Fibroblast of lung (primary cell): ENCODE data around the gene NME7. TPM values are rescaled to one million over a fixed set of nuclear protein-coding genes. Genes with fewer than 3 reads are reported as not detected.

Source experiments
- DNase-seq, 2 donors: peaks; one replicate each; pipeline versions ENCODE4 v3.0.0 to v3.0.0-alpha.2; 2010; ENCODE audit warnings: low read depth in 2 of 2
- H2AFZ ChIP-seq: 2 replicates; pipeline ENCODE4 v1.5.1; 2012; ENCODE audit warnings: low read length, control low read depth, inconsistent platforms
- H3K27ac ChIP-seq: 2 replicates; pipeline ENCODE4 v1.5.1; 2011; ENCODE audit warnings: low read length, control low read depth; ENCODE audit not compliant: insufficient read depth
- H3K27me3 ChIP-seq: 2 replicates; pipeline ENCODE4 v1.5.1; 2011; ENCODE audit warnings: mild to moderate bottlenecking, low read length; ENCODE audit not compliant: control insufficient read depth, insufficient read depth
- H3K36me3 ChIP-seq: 2 replicates; pipeline ENCODE4 v1.5.1; 2011; ENCODE audit warnings: low read length; ENCODE audit not compliant: control insufficient read depth, insufficient read depth
- H3K4me1 ChIP-seq: 2 replicates; pipeline ENCODE4 v1.5.1; 2011; ENCODE audit warnings: low read length; ENCODE audit not compliant: control insufficient read depth, insufficient read depth; ENCODE audit errors: extremely low read depth
- H3K4me2 ChIP-seq: 2 replicates; pipeline ENCODE4 v1.5.1; 2011; ENCODE audit warnings: low read length, control low read depth; ENCODE audit not compliant: insufficient read depth; ENCODE audit errors: extremely low read depth
- H3K4me3 ChIP-seq, 4 experiments: fragments of 200-600 bp in 1 of 4; sonication (generic) in 1 of 4; replicated peaks in 1 of 4; 2 replicates each; pipeline ENCODE4 v1.5.1; 2011 to 2016; ENCODE audit warnings: low read length in 4 of 4, low read depth in 3 of 4, mild to moderate bottlenecking in 3 of 4, control low read depth in 2 of 4, inconsistent platforms in 1 of 4, mixed read lengths in 1 of 4; ENCODE audit not compliant: insufficient read depth in 1 of 4; ENCODE audit errors: control extremely low read depth in 1 of 4
- H3K79me2 ChIP-seq: 2 replicates; pipeline ENCODE4 v1.5.1; 2012; ENCODE audit warnings: mild to moderate bottlenecking, low read length, inconsistent platforms; ENCODE audit not compliant: control insufficient read depth, insufficient read depth
- H3K9ac ChIP-seq: 2 replicates; pipeline ENCODE4 v1.5.1; 2011; ENCODE audit warnings: mild to moderate bottlenecking, low read length, control low read depth; ENCODE audit not compliant: insufficient read depth
- H3K9me3 ChIP-seq: 2 replicates; pipeline ENCODE4 v1.5.1; 2012; ENCODE audit warnings: low read depth, low read length; ENCODE audit not compliant: control insufficient read depth, insufficient read depth
- H4K20me1 ChIP-seq: 2 replicates; pipeline ENCODE4 v1.5.1; 2011; ENCODE audit warnings: low read length; ENCODE audit not compliant: control insufficient read depth, insufficient read depth; ENCODE audit errors: extremely low read depth
- CTCF ChIP-seq, 2 donors: IDR thresholded peaks in 1 of 2; conservative IDR thresholded peaks in 1 of 2; 1 replicate in 1 of 2; 2 replicates in 1 of 2; pipeline ENCODE4 v1.5.1; 2011 to 2012; ENCODE audit warnings: low read length in 2 of 2, control low read depth in 1 of 2, inconsistent platforms in 1 of 2, low read depth in 1 of 2, mild to moderate bottlenecking in 1 of 2
- EZH2 ChIP-seq: IDR thresholded peaks from 2 replicates; pipeline ENCODE4 v1.5.1; 2012; ENCODE audit warnings: low read length, control low read depth, mild to moderate bottlenecking; ENCODE audit errors: missing control alignments
- polyA plus RNA-seq, 2 donors: library from polyadenylated mRNA; depleted of rRNA in 1 of 2; stranded (reverse) in 1 of 2; unstranded in 1 of 2; fragments of >200 nt; gene quantifications; 2 replicates each; pipeline ENCODE4 v1.2.1, GENCODE V29; 2011 to 2012; ENCODE audit warnings: missing spikeins in 1 of 2
- total RNA-seq: library from RNA; depleted of rRNA; stranded (reverse); fragments of >200 nt; gene quantifications from 2 replicates; pipeline ENCODE4 v1.2.1, GENCODE V29; 2014

NME7 gene
- total and polyA plus RNA-seq, 2 donors (not counting 1 experiment from before 2014, with no cell fraction given) = 21.0 to 30.8 TPM

- Histone ChIP-seq H2AFZ (no peak overlapping the region), H3K27ac (no peak overlapping the region), H3K79me2 (peaks cover 34% of the 10 kb centered on the region), H3K9me3 (no peaks in the 10 kb centered on the region), H3K9ac (no peak overlapping the region), H3K4me2 (no peak overlapping the region), H3K4me3 (no peak overlapping the region), H3K27me3 (no peaks in the 10 kb centered on the region), H3K4me1 (peaks cover 19% of the 10 kb centered on the region), H3K36me3 (no peaks in the 10 kb centered on the region), H4K20me1 (no peaks in the 10 kb centered on the region)
- no peak for DNase-seq
- TF ChIP-seq CTCF (conservative IDR thresholded peaks at IDR 0.05 in 1 of 2, IDR thresholded peaks at IDR 0.05 in 1 of 2; ENCODE audit: low read depth in 1 of 2, low read length in 2 of 2) (no peak), EZH2 (no peak)
Observed at GRCh38 chr1:169105087-169105433, 262.5 kb downstream of the NME7 start.

GRCh38 chr1:169103480-169103893 lies 264.1 kb downstream of the NME7 start:
- H3K4me3 ChIP-seq = no peak overlapping the region
- H3K79me2 ChIP-seq = peaks cover 19% of the 10 kb centered on the region
- DNase-seq = no peak
- no peaks in the 10 kb centered on the region for H3K27me3 ChIP-seq
- no peak overlapping the region for H3K9ac ChIP-seq
- H2AFZ ChIP-seq = no peak overlapping the region
- no peak for TF ChIP-seq CTCF (conservative IDR thresholded peaks at IDR 0.05 in 1 of 2, IDR thresholded peaks at IDR 0.05 in 1 of 2; ENCODE audit: low read depth in 1 of 2, low read length in 2 of 2)
- no peak overlapping the region for H3K27ac ChIP-seq
- no peaks in the 10 kb centered on the region for H3K36me3 ChIP-seq
- no peaks in the 10 kb centered on the region for H3K9me3 ChIP-seq
- peaks cover 9% of the 10 kb centered on the region for H3K4me1 ChIP-seq
- H3K4me2 ChIP-seq = no peak overlapping the region
- no peaks in the 10 kb centered on the region for H4K20me1 ChIP-seq

DNA sequence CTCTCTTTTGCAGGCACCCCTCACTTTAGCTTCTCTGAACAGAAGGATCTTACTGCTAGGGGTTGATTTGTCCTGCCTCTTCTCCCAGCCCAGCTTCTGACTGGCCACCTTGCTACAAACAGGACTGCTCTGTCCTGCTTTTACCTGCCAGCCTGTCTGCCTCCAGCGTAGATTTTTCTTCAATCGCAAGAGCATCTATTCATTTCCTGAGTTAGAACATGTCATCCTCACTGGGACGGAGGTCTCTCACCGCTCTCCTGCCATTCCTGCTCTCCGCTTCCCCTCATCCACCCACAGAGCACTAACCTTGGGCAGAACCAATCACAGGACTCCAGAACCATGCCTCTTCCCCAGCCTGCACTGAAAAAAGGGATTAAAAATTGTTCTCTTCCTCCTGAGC lies 264.6 kb downstream of the NME7 start:
- TF ChIP-seq CTCF (conservative IDR thresholded peaks at IDR 0.05 in 1 of 2, IDR thresholded peaks at IDR 0.05 in 1 of 2; ENCODE audit: low read depth in 1 of 2, low read length in 2 of 2) (no peak), EZH2 (no peak)
- peaks cover 14% of the 10 kb centered on the region for H3K79me2 ChIP-seq
- H4K20me1 ChIP-seq = no peaks in the 10 kb centered on the region
- no peak overlapping the region for H2AFZ ChIP-seq
- peaks cover 6% of the 10 kb centered on the region for H3K4me1 ChIP-seq
- no peaks in the 10 kb centered on the region for H3K27me3 ChIP-seq
- no peaks in the 10 kb centered on the region for H3K36me3 ChIP-seq
- H3K9me3 ChIP-seq = no peaks in the 10 kb centered on the region
- no peak overlapping the region for H3K4me3 ChIP-seq
- no peak for DNase-seq
- peak overlapping the region; percentile 59 for H3K4me2 ChIP-seq
- no peak overlapping the region for H3K9ac ChIP-seq
- H3K27ac ChIP-seq = no peak overlapping the region
